AG09319 (cell line): ENCODE measurements around the gene DPP7.

Source experiments
- DNase-seq: peaks from one replicate; pipeline ENCODE4 v3.0.0-alpha.2; 2010; ENCODE audit warnings: low read depth; ENCODE audit errors: extremely low read depth
- TF ChIP-seq, protein P1 (sequence below): IDR thresholded peaks from 2 replicates; pipeline ENCODE4 v1.5.1; 2011; ENCODE audit warnings: low read depth, mild to moderate bottlenecking, inconsistent platforms, low read length, moderate library complexity

DPP7 gene

DNA sequence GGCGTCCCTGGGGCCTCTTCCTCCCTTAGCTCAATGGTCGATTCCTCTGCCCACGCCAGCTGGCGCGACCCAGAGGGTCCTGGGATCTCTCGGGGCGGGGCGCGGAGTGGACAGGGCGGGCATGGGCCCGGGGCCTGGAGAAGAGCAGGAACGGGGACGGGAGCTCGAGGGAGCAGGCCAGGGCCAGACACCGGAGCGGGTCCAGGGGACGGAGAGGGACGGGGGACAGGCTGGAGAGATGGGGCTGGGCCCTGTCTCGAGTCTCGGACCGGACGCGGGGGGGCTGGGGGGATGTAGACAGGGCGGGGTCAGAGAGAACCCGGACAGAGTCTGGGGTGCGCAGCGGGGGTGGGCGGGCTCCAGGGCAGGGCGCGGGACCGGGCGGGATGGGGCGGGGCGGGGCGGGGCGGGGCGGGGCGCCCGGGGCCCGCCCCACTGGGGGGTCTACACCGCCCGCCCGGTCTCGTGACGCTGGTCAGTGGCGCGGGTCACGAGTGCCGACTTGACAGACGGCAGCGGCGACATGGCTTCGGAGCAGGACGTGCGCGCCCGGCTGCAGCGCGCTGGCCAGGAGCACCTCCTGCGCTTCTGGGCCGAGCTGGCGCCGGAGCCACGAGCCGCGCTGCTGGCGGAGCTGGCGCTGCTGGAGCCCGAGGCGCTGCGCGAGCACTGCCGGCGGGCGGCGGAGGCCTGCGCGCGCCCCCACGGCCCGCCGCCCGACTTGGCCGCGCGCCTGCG lies 37.4 kb downstream of the DPP7 start, which contains the start of gene UAP1L1:
UAP1L1 (plus strand) TSS at position 508 of the 738 bp plus-strand sequence; CDS start at position 524, 16 bp downstream.
- TF ChIP-seq, protein P1, sequence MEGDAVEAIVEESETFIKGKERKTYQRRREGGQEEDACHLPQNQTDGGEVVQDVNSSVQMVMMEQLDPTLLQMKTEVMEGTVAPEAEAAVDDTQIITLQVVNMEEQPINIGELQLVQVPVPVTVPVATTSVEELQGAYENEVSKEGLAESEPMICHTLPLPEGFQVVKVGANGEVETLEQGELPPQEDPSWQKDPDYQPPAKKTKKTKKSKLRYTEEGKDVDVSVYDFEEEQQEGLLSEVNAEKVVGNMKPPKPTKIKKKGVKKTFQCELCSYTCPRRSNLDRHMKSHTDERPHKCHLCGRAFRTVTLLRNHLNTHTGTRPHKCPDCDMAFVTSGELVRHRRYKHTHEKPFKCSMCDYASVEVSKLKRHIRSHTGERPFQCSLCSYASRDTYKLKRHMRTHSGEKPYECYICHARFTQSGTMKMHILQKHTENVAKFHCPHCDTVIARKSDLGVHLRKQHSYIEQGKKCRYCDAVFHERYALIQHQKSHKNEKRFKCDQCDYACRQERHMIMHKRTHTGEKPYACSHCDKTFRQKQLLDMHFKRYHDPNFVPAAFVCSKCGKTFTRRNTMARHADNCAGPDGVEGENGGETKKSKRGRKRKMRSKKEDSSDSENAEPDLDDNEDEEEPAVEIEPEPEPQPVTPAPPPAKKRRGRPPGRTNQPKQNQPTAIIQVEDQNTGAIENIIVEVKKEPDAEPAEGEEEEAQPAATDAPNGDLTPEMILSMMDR: no peak
- DNase-seq: no peak

DNA sequence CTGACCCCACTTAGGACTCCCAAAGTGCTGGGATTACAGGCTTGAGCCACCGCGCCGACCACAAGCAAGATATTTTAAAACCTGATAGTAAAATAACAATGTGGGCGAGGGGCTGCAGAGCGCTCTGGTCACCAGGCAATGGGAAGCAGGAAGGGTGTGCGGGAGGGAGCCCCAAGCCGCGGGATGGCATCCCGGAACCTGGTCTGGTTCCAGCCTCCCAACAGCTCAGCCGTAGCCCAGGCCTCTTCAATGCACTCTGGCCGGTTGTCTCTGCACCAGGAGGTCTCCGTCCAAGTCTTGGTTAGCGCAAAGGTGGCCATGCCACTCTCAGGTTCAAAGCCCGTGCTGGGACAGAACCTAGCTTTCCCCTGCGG lies 37.9 kb downstream of the DPP7 start:
- TF ChIP-seq, protein P1: no peak
- no peak for DNase-seq

DNA sequence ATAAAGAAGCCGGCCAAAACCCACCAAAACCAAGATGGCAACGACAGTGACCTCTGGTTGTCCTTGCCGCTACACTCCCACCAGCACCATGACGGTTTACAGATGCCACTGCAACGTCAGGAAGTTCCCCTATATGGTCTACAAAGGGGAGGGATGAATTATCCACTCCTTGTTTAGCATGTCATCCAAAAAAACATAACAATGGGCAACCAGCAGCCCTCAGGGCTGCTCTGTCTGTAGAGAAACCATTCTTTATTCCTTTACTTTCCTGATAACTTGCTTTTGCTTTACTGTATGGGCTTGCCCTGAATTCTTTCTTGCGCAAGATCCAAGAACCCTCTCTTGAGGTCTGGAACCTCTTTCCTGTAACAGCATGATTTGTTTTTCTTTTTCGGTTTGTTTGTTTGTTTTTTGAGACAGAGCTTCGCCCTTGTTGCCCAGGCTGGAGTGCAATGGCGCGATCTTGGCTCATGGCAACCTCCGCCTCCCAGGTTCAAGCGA lies 39.2 kb downstream of the DPP7 start:
- DNase-seq: no peak
- TF ChIP-seq, protein P1: no peak

DNA sequence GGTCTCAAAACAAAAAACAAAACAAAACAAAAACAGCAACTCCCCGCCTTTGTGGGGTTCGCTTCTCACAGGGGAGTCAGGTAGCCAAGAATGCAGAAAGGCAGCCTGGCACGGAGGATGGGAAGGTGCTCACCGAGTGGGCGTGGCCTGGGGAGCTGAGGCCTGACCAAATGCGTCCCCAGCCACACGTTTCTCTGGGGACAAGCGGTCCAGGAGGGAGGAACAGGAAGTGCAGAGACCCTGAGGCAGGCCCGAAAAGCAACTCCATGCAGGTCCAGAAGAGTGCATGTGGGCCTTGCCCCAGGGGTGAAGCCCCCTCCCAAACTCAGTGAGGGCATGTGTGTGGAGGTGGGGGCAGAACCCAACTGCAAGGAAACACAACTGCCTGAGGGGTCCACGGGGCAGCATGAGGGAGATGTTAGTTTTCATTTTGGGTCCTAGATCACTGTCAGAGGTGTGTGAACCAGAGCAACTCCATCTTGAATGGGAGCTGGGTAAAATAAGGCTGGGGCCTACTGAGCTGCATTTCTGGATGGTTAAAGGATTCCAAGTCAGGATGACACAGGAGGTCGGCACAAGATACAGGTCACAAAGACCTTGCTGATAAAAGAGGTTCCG lies 39.8 kb downstream of the DPP7 start:
- no peak for DNase-seq
- TF ChIP-seq, protein P1: no peak

DNA sequence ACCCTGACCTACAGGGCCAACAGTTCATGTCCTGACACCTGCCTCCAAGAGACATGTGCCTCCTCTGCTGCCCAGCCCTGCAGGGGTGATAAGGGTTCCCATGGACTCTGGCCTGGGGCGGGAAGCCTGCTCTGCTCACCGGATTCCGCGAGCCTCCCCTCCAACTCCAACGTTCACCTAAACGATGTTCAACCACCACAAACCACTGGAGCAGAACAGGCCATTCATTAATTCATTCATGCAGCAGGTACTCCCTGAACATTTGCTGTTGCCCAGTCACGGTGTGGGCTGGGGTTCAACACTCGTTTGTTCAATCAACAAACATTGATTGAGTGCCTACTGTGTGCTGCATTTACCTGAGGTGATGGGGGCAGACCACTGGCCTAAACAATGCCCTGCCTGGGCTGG lies 40.5 kb downstream of the DPP7 start:
- TF ChIP-seq, protein P1: no peak
- no peak for DNase-seq

DNA sequence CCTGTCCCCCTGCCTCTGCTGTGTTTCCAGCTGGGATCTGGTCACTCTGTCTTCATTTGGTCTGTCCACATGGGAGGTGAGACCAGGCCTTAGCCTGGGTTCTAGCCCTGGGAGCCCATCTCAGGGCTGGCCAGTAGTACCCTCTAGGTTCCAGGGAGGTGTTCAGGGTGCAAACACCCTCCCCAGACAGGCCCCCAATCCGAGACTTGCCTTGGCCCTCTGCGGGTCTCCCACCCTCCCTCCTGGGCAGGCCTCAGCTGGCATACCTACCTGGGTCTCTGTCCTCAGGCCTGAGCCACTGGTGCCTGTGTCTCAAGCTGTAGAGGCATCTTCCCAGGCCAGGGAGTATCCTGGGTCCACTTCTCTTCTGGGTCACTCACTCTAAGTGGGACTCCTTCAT lies 43.3 kb downstream of the DPP7 start:
- TF ChIP-seq, protein P1: no peak
- DNase-seq: no peak

DNA sequence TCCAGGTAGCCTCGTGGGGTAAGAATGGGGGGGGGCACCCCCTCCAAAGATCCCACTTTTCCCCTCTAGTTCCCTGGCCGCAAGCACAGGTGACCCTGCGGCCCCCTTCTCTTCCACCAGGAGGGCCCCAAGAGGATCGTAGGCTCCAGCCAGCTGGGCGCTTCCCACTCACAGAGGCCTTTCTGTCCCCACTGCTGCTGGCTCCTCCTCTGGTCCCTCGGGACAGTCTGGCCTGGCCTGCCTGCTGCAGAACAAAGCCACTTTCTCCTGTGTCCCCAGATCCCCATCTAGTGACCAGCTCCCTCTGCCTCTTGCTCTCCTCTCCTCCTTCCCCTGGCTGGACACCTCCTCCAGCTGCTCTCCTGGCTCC lies 43.6 kb downstream of the DPP7 start:
- TF ChIP-seq, protein P1: no peak; the same call in 1 of the 2 replicates
- DNase-seq: no peak
